ENCODE measurements around the gene STN1. TPM values are rescaled to one million over a fixed set of nuclear protein-coding genes. Genes with fewer than 3 reads are reported as not detected.

The STN1 gene
- total and polyA plus RNA-seq, 2 of the 4 experiments (the other 2 are of a cell fraction): 17.8 to 32.3 TPM

GRCh38 chr10:103879831-103880230 is 38.2 kb downstream of the STN1 start:
- H3K4me3 ChIP-seq (ENCODE audit: insufficient read depth, low read depth, low read length): no peak overlapping the region
- H4K20me1 ChIP-seq (ENCODE audit: insufficient read depth, low read length): no peaks in the 10 kb centered on the region
- no peak overlapping the region for H2BK120ac ChIP-seq (ENCODE audit: low read depth, low read length)
- no peaks in the 10 kb centered on the region for H3K27me3 ChIP-seq (ENCODE audit: control insufficient read depth, insufficient read depth, low read length)
- in situ Hi-C loops (cut with MboI; ENCODE audit: low sequenced_read_pairs): loop anchor here (5.0 kb wide), 1 partner anchor 168 kb away; no protein-coding TSS in a partner anchor
- DNase-seq (no peak), ATAC-seq (ENCODE audit: low read depth) (no peak)
- no peak overlapping the region for H4K8ac ChIP-seq (ENCODE audit: low read depth in 2 of 2, low read length in 2 of 2)
- no peak overlapping the region for H2BK20ac ChIP-seq (ENCODE audit: low read depth, low read length)
- no peak overlapping the region for H2AK5ac ChIP-seq (ENCODE audit: low read depth, low read length)
- peaks cover 2% of the 10 kb centered on the region; the same call in 1 of the 2 replicates for H3K4me1 ChIP-seq (ENCODE audit: control insufficient read depth, insufficient read depth, low read length)
- no peaks in the 10 kb centered on the region for H3K9me3 ChIP-seq (ENCODE audit: control insufficient read depth, insufficient read depth, low read length)
- intact Hi-C loops (cut with micrococcal nuclease): no loop called here
- no peak overlapping the region for H4K91ac ChIP-seq (ENCODE audit: insufficient read depth, low read depth, low read length)
- H3K36me3 ChIP-seq (ENCODE audit: control insufficient read depth, insufficient read depth, low read length): peaks cover 15% of the 10 kb centered on the region
- H3K27ac ChIP-seq (ENCODE audit: insufficient read depth, low read length): no peak overlapping the region
- H3K9me1 ChIP-seq (ENCODE audit: insufficient read depth, low read length): no peaks in the 10 kb centered on the region
- H3K14ac ChIP-seq (replicated peaks; ENCODE audit: low read depth, low read length): no peak overlapping the region
- TF ChIP-seq SMC3 (IDR thresholded peaks at IDR 0.05; ENCODE audit: low read depth, low read length) (no peak), CTCF (conservative IDR thresholded peaks at IDR 0.05; ENCODE audit: low read depth, low read length) (no peak)
- H2AFZ ChIP-seq (replicated peaks; ENCODE audit: low read length, poor library complexity): no peak overlapping the region
- H2BK5ac ChIP-seq (ENCODE audit: low read depth, low read length, poor library complexity, severe bottlenecking): no peak overlapping the region
- no peak overlapping the region for H3K18ac ChIP-seq (ENCODE audit: low read depth, low read length)
- ChIA-PET CTCF (no interaction called here), POLR2A (ENCODE audit: unreplicated experiment) (no interaction called here)
- no peak overlapping the region for H3K4ac ChIP-seq (ENCODE audit: low read depth, low read length)
- dilution Hi-C loops (cut with HindIII; ENCODE audit: low sequenced_read_pairs, unreplicated experiment): no loop called here
- BruUV-seq (replicated peaks): no TSS peak
- H3K79me1 ChIP-seq (ENCODE audit: low read depth in 1 of 2, low read length in 2 of 2): no peaks in the 10 kb centered on the region
- no peak overlapping the region for H3K9ac ChIP-seq (ENCODE audit: low read depth, low read length)
- no peak overlapping the region for H4K5ac ChIP-seq (ENCODE audit: low read depth, low read length)
- H2AK9ac ChIP-seq (replicated peaks; ENCODE audit: low read depth, low read length, poor library complexity): no peak overlapping the region
- WGBS, 2 experiments (ENCODE audit: extremely low coverage in 2 of 2, insufficient read length in 1 of 2): 100% methylated on average over 2 of the region's 7 CpGs; no CpG with 5 or more reads in 1 of the 2 experiments
- no peak overlapping the region for H3K23ac ChIP-seq (ENCODE audit: low read depth, low read length)
- no peak overlapping the region for H3K4me2 ChIP-seq (ENCODE audit: low read depth, low read length)
- no peak overlapping the region for H3K56ac ChIP-seq (ENCODE audit: extremely low read depth, insufficient read depth, low read length)
- H2BK15ac ChIP-seq (ENCODE audit: low read depth, low read length): no peak overlapping the region

Measured in IMR-90 (cell line).